Body of pancreas (tissue), 4 donors: ENCODE measurements around the gene GLRX3.

Experiments
- CTCF ChIP-seq, 7 experiments: fragments of 450-650 bp in 4 of 7; fragments of 200-600 bp in 3 of 7; sonication (generic) in 3 of 7; IDR thresholded peaks; one replicate each; pipeline ENCODE4 v1.5.1; 2016 to 2019; ENCODE audit warnings: antibody characterized with exemption in 7 of 7
- POLR2A ChIP-seq, 3 donors: fragments of 450-650 bp; IDR thresholded peaks; one replicate each; pipeline ENCODE4 v1.6.1; 2016; ENCODE audit warnings: antibody characterized with exemption in 3 of 3, mild to moderate bottlenecking in 2 of 3

DNA sequence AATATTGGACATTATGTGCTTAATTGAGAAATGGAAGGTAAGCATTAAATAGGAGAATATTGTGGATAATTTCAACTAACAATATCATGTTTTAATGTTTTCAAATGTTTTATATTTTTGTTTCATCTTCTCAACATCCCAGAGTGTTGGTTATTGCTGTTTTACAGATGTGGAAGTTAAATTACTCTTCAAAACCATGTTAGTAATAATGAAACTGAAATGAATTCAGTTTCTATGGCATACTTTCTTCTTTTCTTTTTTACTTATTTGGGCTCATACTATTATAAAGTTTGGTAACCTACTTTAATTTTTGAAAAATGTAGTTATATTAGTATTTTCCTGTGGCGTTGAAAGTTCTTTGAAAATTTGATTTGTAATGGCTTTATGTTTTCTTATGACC is 4.2 kb downstream of the GLRX3 start:
- TF ChIP-seq CTCF (IDR thresholded peaks at IDR 0.05) (no peak), POLR2A (IDR thresholded peaks at IDR 0.05) (no peak)
